ENCODE data around the gene ZCCHC17. TPM values are rescaled to one million over a fixed set of nuclear protein-coding genes. Genes with fewer than 3 reads are reported as not detected.

ZCCHC17 gene
- total RNA-seq, 1 donor from 2014 or later, result 26.3 TPM

- Mint-ChIP-seq H3K4me1 (ENCODE audit: unreplicated experiment) (peaks cover 6% of the 10 kb centered on the region), H3K9me3 (ENCODE audit: unreplicated experiment) (no peaks in the 10 kb centered on the region), H3K4me3 (ENCODE audit: unreplicated experiment) (no peak overlapping the region), H3K27me3 (ENCODE audit: unreplicated experiment) (no peaks in the 10 kb centered on the region), H3K27ac (ENCODE audit: unreplicated experiment) (no peak overlapping the region), H3K36me3 (ENCODE audit: unreplicated experiment) (no peaks in the 10 kb centered on the region)
- DNase-seq (ENCODE audit: extremely low spot score, unreplicated experiment), result no peak
- no peak for TF ChIP-seq CTCF (IDR thresholded peaks at IDR 0.05)
Observed at GRCh38 chr1:31390071-31390470, 93.2 kb downstream of the ZCCHC17 start.

- Mint-ChIP-seq H3K4me1 (ENCODE audit: unreplicated experiment) (peaks cover 7% of the 10 kb centered on the region), H3K27me3 (ENCODE audit: unreplicated experiment) (no peaks in the 10 kb centered on the region), H3K9me3 (ENCODE audit: unreplicated experiment) (no peaks in the 10 kb centered on the region), H3K27ac (ENCODE audit: unreplicated experiment) (no peak overlapping the region), H3K36me3 (ENCODE audit: unreplicated experiment) (no peaks in the 10 kb centered on the region), H3K4me3 (ENCODE audit: unreplicated experiment) (no peak overlapping the region)
- DNase-seq (ENCODE audit: extremely low spot score, unreplicated experiment), result no peak
- no peak for TF ChIP-seq CTCF (IDR thresholded peaks at IDR 0.05)
Observed at GRCh38 chr1:31393463-31393862, 96.6 kb downstream of the ZCCHC17 start.

- Mint-ChIP-seq H3K4me3 (ENCODE audit: unreplicated experiment) (peak overlapping the region; percentile 65), H3K27ac (ENCODE audit: unreplicated experiment) (no peak overlapping the region), H3K36me3 (ENCODE audit: unreplicated experiment) (no peaks in the 10 kb centered on the region), H3K4me1 (ENCODE audit: unreplicated experiment) (peaks cover 7% of the 10 kb centered on the region), H3K27me3 (ENCODE audit: unreplicated experiment) (no peaks in the 10 kb centered on the region), H3K9me3 (ENCODE audit: unreplicated experiment) (no peaks in the 10 kb centered on the region)
- DNase-seq (ENCODE audit: extremely low spot score, unreplicated experiment), result peak; percentile 91
- peak; percentile 94 for TF ChIP-seq CTCF (IDR thresholded peaks at IDR 0.05)
Observed at GRCh38 chr1:31394584-31395193, 97.9 kb downstream of the ZCCHC17 start.

GRCh38 chr1:31396633-31397351 is 100.0 kb downstream of the ZCCHC17 start:
- peak; percentile 37 for TF ChIP-seq CTCF (IDR thresholded peaks at IDR 0.05)
- no peak for DNase-seq (ENCODE audit: extremely low spot score, unreplicated experiment)
- Mint-ChIP-seq H3K27ac (ENCODE audit: unreplicated experiment) (no peak overlapping the region), H3K9me3 (ENCODE audit: unreplicated experiment) (no peaks in the 10 kb centered on the region), H3K4me3 (ENCODE audit: unreplicated experiment) (no peak overlapping the region), H3K4me1 (ENCODE audit: unreplicated experiment) (peaks cover 7% of the 10 kb centered on the region), H3K36me3 (ENCODE audit: unreplicated experiment) (no peaks in the 10 kb centered on the region), H3K27me3 (ENCODE audit: unreplicated experiment) (peaks cover 4% of the 10 kb centered on the region)

- H3K27me3 Mint-ChIP-seq (ENCODE audit: unreplicated experiment), result peaks cover 4% of the 10 kb centered on the region
- DNase-seq (ENCODE audit: extremely low spot score, unreplicated experiment), result no peak
- TF ChIP-seq CTCF (IDR thresholded peaks at IDR 0.05), result no peak
- H3K36me3 Mint-ChIP-seq (ENCODE audit: unreplicated experiment), result no peaks in the 10 kb centered on the region
- H3K4me3 Mint-ChIP-seq (ENCODE audit: unreplicated experiment), result no peak overlapping the region
- H3K27ac Mint-ChIP-seq (ENCODE audit: unreplicated experiment), result no peak overlapping the region
- H3K9me3 Mint-ChIP-seq (ENCODE audit: unreplicated experiment), result no peaks in the 10 kb centered on the region
- peaks cover 7% of the 10 kb centered on the region for H3K4me1 Mint-ChIP-seq (ENCODE audit: unreplicated experiment)
Observed at GRCh38 chr1:31397360-31398095, 100.7 kb downstream of the ZCCHC17 start.

Measured in osteocyte (in vitro differentiated cells).